ENCODE measurements around the gene OR4S2. TPM values are rescaled to one million over a fixed set of nuclear protein-coding genes. Genes with fewer than 3 reads are reported as not detected.

The OR4S2 gene
- total RNA-seq, 1 experiment from 2014 or later = not detected

GRCh38 chr11:55701429-55701828 is 53.3 kb downstream of the OR4S2 start:
- Mint-ChIP-seq H3K27me3 (ENCODE audit: low read depth) (0 out of 2 replicates have a peak, but pooled peaks cover 4% of the 10 kb centered on the region), H3K4me3 (no peak overlapping the region), H3K36me3 (peaks cover 47% of the 10 kb centered on the region), H3K27ac (no peak overlapping the region), H3K9me3 (peaks cover 70% of the 10 kb centered on the region), H3K4me1 (no peaks in the 10 kb centered on the region)
- ChIA-PET POLR2A (no interaction called here), CTCF (no interaction called here)
- TF ChIP-seq, protein P1, sequence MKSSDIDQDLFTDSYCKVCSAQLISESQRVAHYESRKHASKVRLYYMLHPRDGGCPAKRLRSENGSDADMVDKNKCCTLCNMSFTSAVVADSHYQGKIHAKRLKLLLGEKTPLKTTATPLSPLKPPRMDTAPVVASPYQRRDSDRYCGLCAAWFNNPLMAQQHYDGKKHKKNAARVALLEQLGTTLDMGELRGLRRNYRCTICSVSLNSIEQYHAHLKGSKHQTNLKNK (CRISPR knock-in tag; IDR thresholded peaks at IDR 0.05) = no peak
- no peak for TF ChIP-seq GTF2I (CRISPR knock-in tag; conservative IDR thresholded peaks at IDR 0.05)
- TF ChIP-seq ZNF512 (CRISPR knock-in tag; IDR thresholded peaks at IDR 0.05; ENCODE audit: borderline replicate concordance) = no peak
- no peak for TF ChIP-seq FOXK1 (CRISPR knock-in tag; IDR thresholded peaks at IDR 0.05)
- no peak for TF ChIP-seq ATF2 (CRISPR knock-in tag; IDR thresholded peaks at IDR 0.05; ENCODE audit: borderline replicate concordance, low read depth)
- no peak for TF ChIP-seq NFYB (CRISPR knock-in tag; conservative IDR thresholded peaks at IDR 0.05; ENCODE audit: low read depth)
- no peak for TF ChIP-seq RORB (CRISPR knock-in tag; IDR thresholded peaks at IDR 0.05)
- TF ChIP-seq CREM (CRISPR knock-in tag; IDR thresholded peaks at IDR 0.05) = no peak
- no peak for ATAC-seq
- DNase-seq (ENCODE audit: low spot score) = no peak

Other genes with a start within 250 kb of the OR4S2 start
- not detected in 3 replicates for gene OR4C15, start 93.9 kb upstream of the OR4S2 start, total RNA-seq (2021)
- gene OR4C16, start 76.2 kb upstream of the OR4S2 start, total RNA-seq (2021) = not detected in 3 replicates
- not detected in 3 replicates for gene OR4C11, start 40.7 kb upstream of the OR4S2 start, total RNA-seq (2021)
- gene OR4P4, start 13.2 kb upstream of the OR4S2 start, total RNA-seq (2021) = not detected in 3 replicates
- not detected in 3 replicates for gene OR4C6, start 13.9 kb downstream of the OR4S2 start, total RNA-seq (2021)
- not detected in 3 replicates for gene OR5D13, start 125.1 kb downstream of the OR4S2 start, total RNA-seq (2021)
- not detected in 3 replicates for gene OR5D14, start 147.2 kb downstream of the OR4S2 start, total RNA-seq (2021)
- gene OR5L1, start 163.0 kb downstream of the OR4S2 start, total RNA-seq (2021) = not detected in 3 replicates
- gene OR5D18, start 171.3 kb downstream of the OR4S2 start, total RNA-seq (2021) = not detected in 3 replicates
- not detected in 3 replicates for gene OR5L2, start 178.9 kb downstream of the OR4S2 start, total RNA-seq (2021)
- gene OR5D16, start 190.4 kb downstream of the OR4S2 start, total RNA-seq (2021) = not detected in 3 replicates
- gene TRIM51, start 235.0 kb downstream of the OR4S2 start, total RNA-seq (2021) = not detected in 3 replicates

All from WTC11 (cell line).